Lower leg skin (tissue), 4 donors: ENCODE results near the gene DIP2C. TPM values are rescaled to one million over a fixed set of nuclear protein-coding genes. Genes with fewer than 3 reads are reported as not detected.
"Not testable (repeated sequence)": the region's sequence is repeated elsewhere in the genome, so short reads cannot be mapped to it uniquely, and the experiment has no call there.

ENCODE experiments used
- DNase-seq, 2 donors: peaks; one replicate each; pipeline ENCODE4 v3.0.0-alpha.2; 2019; ENCODE audit warnings: low spot score in 2 of 2
- H3K4me3 ChIP-seq: fragments of 200-600 bp; sonication (generic); 2 replicates; pipeline ENCODE4 v1.5.1; 2017; ENCODE audit warnings: mild to moderate bottlenecking, low read depth; ENCODE audit not compliant: poor library complexity, severe bottlenecking
- CTCF ChIP-seq, 3 donors: fragments of 450-650 bp; IDR thresholded peaks; one replicate each; pipeline ENCODE4 v1.5.1; 2016; ENCODE audit warnings: antibody characterized with exemption in 3 of 3, mild to moderate bottlenecking in 3 of 3, moderate library complexity in 2 of 3
- POLR2A ChIP-seq, 2 donors: fragments of 450-650 bp; IDR thresholded peaks; one replicate each; pipeline ENCODE4 v1.6.1; 2016 to 2017; ENCODE audit warnings: antibody characterized with exemption in 2 of 2, mild to moderate bottlenecking in 1 of 2, moderate library complexity in 1 of 2
- WGBS, 2 donors: methylation state at CpG; one replicate each; pipeline ENCODE4 v1.1.5; 2018; 5-methylcytosine and 5-hydroxymethylcytosine counted together
- intact Hi-C: fragments of 100-400 bp; cut with DNase I; formaldehyde crosslinking; loops from one replicate; pipeline ENCODE4 v1.15.0; 2023; ENCODE audit warnings: low total_unique reads
- total RNA-seq, 4 donors: library from RNA; depleted of rRNA; stranded (reverse); fragments of >200 nt; gene quantifications; one replicate each; pipeline ENCODE4 v1.1.0, GENCODE V29; 2016

Gene DIP2C
- total RNA-seq, 4 donors from 2014 or later, result 6.2 to 14.7 (median 10.6) TPM

- no peak for TF ChIP-seq CTCF (IDR thresholded peaks at IDR 0.05)
- no peak for TF ChIP-seq POLR2A (IDR thresholded peaks at IDR 0.05)
Observed at GRCh38 chr10:636016-636730, 53.3 kb downstream of the DIP2C start.

GRCh38 chr10:635088-635861, 54.2 kb downstream of the DIP2C start:
- intact Hi-C loops, result no loop called here

More at GRCh38 chr10:636016-636730, 53.3 kb downstream of the DIP2C start:
- 82 to 92% methylated on average over 25 of the region's 25 CpGs for WGBS, 2 donors
- peak in 1 of 2 donors; percentile 56 for DNase-seq
- no peak overlapping the region for H3K4me3 ChIP-seq
- intact Hi-C loops, result no loop called here

GRCh38 chr10:634256-634655, 55.2 kb downstream of the DIP2C start:
- H3K4me3 ChIP-seq, result no peak overlapping the region
- TF ChIP-seq CTCF (IDR thresholded peaks at IDR 0.05), result no peak
- no peak for TF ChIP-seq POLR2A (IDR thresholded peaks at IDR 0.05)
- WGBS, 2 donors, result 79 to 80% methylated on average over 7 of the region's 7 CpGs
- DNase-seq, result no peak
- intact Hi-C loops, result no loop called here

More at GRCh38 chr10:635088-635861, 54.2 kb downstream of the DIP2C start:
- no peak overlapping the region for H3K4me3 ChIP-seq
- 81 to 87% methylated on average over 21 to 25 of the region's 25 CpGs for WGBS, 2 donors
- no peak for TF ChIP-seq POLR2A (IDR thresholded peaks at IDR 0.05)
- no peak for TF ChIP-seq CTCF (IDR thresholded peaks at IDR 0.05)
- peak in 1 of 2 donors; percentile 81 for DNase-seq

GRCh38 chr10:633279-634245, 55.9 kb downstream of the DIP2C start:
- H3K4me3 ChIP-seq, result no peak overlapping the region
- no peak for DNase-seq
- WGBS, 2 donors, result 90 to 92% methylated on average over 39 of the region's 39 CpGs
- intact Hi-C loops, result no loop called here
- no peak for TF ChIP-seq CTCF (IDR thresholded peaks at IDR 0.05)
- no peak for TF ChIP-seq POLR2A (IDR thresholded peaks at IDR 0.05)

- WGBS, 2 donors, result 91 to 97% methylated on average over 16 to 21 of the region's 21 CpGs
Observed at GRCh38 chr10:632807-633177, 56.7 kb downstream of the DIP2C start.

GRCh38 chr10:632155-632806, 57.2 kb downstream of the DIP2C start:
- intact Hi-C loops, H3K4me3 ChIP-seq, DNase-seq: not testable (repeated sequence)
- WGBS, 2 donors, result 96 to 98% methylated on average over 14 to 37 of the region's 51 CpGs

More at GRCh38 chr10:632807-633177, 56.7 kb downstream of the DIP2C start:
- H3K4me3 ChIP-seq, DNase-seq, intact Hi-C loops: not testable (repeated sequence)
